Progenitor cell of endocrine pancreas (in vitro differentiated cells): ENCODE results near the gene WTIP. TPM values are rescaled to one million over a fixed set of nuclear protein-coding genes. Genes with fewer than 3 reads are reported as not detected.

Source experiments
- DNase-seq: peaks from one replicate; pipeline ENCODE4 v3.0.0; 2021; ENCODE audit warnings: low spot score; ENCODE audit not compliant: unreplicated experiment
- H3K27ac Mint-ChIP-seq: 2 replicates; pipeline ENCODE4 v1.8.0; 2021; ENCODE audit warnings: mild to moderate bottlenecking, moderate library complexity, mixed read lengths
- H3K27me3 Mint-ChIP-seq: 2 replicates; pipeline ENCODE4 v1.8.0; 2021; ENCODE audit warnings: mixed read lengths
- H3K36me3 Mint-ChIP-seq: 2 replicates; pipeline ENCODE4 v1.8.0; 2022; ENCODE audit warnings: mixed read lengths; ENCODE audit not compliant: insufficient read depth
- H3K4me1 Mint-ChIP-seq: 2 replicates; pipeline ENCODE4 v1.8.0; 2021; ENCODE audit warnings: low read depth, mixed read lengths
- H3K4me3 Mint-ChIP-seq: 2 replicates; pipeline ENCODE4 v1.8.0; 2021; ENCODE audit warnings: low read depth, mild to moderate bottlenecking, moderate library complexity, mixed read lengths
- H3K9me3 Mint-ChIP-seq: 2 replicates; pipeline ENCODE4 v1.8.0; 2021; ENCODE audit warnings: low read depth, mixed read lengths
- CTCF ChIP-seq: fragments of 200-600 bp; sonication (generic); IDR thresholded peaks from one replicate; pipeline ENCODE4 v1.5.0; 2021; ENCODE audit warnings: antibody characterized with exemption, mild to moderate bottlenecking; ENCODE audit not compliant: unreplicated experiment
- total RNA-seq: library from RNA; stranded (reverse); gene quantifications from 2 replicates; pipeline ENCODE4 v1.2.1, GENCODE V29; 2021

The WTIP gene
- total RNA-seq, 1 donor from 2014 or later = 24.4 TPM

DNA sequence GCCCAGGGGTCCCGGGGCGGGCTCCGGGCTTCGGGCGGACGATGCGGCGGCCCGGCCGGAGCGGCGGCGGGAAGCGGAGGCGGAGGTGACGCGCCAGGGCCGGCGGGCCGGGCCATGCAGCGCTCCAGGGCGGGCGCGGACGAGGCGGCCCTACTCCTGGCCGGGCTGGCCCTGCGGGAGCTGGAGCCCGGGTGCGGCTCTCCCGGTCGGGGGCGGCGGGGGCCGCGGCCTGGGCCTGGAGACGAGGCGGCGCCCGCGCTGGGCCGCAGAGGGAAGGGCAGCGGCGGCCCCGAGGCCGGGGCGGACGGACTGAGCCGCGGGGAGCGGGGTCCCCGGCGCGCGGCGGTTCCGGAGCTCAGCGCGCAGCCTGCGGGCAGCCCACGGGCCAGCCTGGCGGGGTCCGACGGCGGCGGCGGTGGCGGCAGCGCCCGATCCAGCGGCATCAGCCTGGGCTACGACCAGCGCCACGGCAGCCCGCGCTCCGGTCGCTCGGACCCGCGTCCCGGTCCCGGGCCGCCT lies 362 bp downstream of the WTIP start:
- H3K4me3 Mint-ChIP-seq = no peak overlapping the region
- no peak for TF ChIP-seq CTCF

DNA sequence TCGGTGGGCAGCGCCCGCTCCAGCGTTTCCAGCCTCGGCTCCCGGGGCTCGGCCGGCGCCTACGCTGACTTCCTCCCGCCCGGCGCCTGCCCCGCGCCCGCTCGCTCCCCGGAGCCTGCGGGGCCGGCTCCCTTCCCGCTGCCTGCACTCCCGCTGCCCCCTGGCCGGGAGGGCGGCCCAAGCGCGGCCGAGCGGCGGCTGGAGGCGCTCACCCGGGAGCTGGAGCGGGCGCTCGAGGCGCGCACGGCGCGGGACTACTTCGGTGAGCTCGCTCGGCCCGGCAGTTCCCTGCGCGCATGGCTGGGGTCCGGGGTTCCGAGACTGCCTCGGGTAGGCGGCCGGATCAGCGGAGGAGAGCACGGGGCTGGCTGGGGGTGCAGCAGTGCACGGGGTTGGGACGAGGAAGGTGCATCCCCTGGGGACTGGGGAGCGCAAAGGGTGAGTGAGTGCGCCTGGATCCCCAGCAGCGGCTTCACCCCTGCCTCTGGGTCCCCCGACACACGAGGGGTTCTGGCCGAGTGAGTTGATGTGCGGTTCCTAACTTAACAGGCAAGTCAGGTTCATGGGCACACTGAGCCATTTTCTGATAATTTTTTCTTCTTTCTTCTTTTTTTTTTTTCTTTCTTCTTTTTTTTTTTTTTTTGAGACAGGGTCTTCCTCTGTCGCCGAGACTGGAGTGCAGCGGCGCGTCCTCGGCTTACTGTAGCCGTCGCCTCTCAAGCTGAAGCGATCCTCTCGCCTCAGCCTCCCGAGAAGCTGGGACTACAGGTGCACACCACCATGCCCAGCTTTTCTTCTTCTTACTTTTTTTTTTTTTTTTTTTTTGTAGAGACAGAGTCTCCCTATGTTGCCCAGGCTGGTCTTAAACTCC lies 1.1 kb downstream of the WTIP start:
- peaks cover 5% of the 10 kb centered on the region for H3K27me3 Mint-ChIP-seq
- H3K36me3 Mint-ChIP-seq = peaks cover 5% of the 10 kb centered on the region
- peak; percentile 40 for DNase-seq
- no peaks in the 10 kb centered on the region for H3K9me3 Mint-ChIP-seq
- H3K4me3 Mint-ChIP-seq = peak overlapping the region; percentile 83
- peaks cover 14% of the 10 kb centered on the region for H3K4me1 Mint-ChIP-seq
- H3K27ac Mint-ChIP-seq = peak overlapping the region; percentile 91
- TF ChIP-seq CTCF = no peak

More for the DNA sequence above, 362 bp downstream of the WTIP start:
- Mint-ChIP-seq H3K4me1 (peaks cover 11% of the 10 kb centered on the region), H3K9me3 (no peaks in the 10 kb centered on the region), H3K36me3 (peaks cover 5% of the 10 kb centered on the region), H3K27me3 (peaks cover 5% of the 10 kb centered on the region), H3K27ac (no peak overlapping the region)
- DNase-seq = no peak

DNA sequence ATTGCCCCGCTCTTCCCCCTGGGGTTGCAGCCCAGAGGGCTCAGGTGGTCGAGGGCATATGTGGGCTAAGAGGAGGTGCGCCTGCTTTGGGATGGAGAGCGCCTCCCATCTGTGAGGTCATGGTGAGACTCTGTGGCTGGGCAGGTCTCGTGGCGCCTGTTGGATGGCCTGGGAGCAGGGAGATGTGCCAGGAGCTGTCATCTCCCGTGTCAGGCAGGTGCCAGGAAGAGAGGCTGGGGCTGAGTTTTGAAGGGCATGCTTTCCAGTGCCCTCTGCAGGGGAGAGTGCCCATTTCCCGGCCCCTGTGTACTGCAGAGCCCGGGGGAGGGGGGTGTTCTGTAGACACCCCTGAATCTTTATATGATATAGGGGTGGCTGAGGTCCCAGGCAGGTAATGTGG lies 2.8 kb downstream of the WTIP start:
- H3K4me3 Mint-ChIP-seq = peak overlapping the region; percentile 83
- DNase-seq = no peak
- H3K9me3 Mint-ChIP-seq = no peaks in the 10 kb centered on the region
- no peak overlapping the region for H3K27ac Mint-ChIP-seq
- peaks cover 5% of the 10 kb centered on the region for H3K36me3 Mint-ChIP-seq
- H3K4me1 Mint-ChIP-seq = peaks cover 14% of the 10 kb centered on the region
- no peak for TF ChIP-seq CTCF
- peaks cover 5% of the 10 kb centered on the region for H3K27me3 Mint-ChIP-seq

DNA sequence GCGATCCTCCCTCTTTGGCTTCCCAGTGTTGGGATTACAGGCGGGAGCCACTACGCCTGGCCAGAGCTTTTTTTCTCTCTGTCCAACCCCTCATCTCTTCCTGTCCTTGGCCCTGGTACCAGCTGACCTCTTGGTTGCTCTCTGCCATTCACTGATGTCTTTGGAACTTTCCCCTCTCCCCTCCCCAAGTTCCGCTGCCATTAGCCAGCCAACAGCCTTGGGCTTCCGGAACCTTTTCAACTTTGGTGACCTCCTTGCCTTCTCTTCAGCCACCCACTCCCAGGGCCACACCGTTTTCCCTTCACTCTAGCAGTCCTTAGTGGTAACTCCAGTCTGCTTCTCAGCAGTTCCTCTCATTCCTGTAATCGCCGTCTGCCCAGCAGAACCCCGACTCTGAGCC lies 4.3 kb downstream of the WTIP start:
- TF ChIP-seq CTCF = no peak
- Mint-ChIP-seq H3K36me3 (peaks cover 7% of the 10 kb centered on the region), H3K9me3 (no peaks in the 10 kb centered on the region), H3K4me3 (no peak overlapping the region), H3K27ac (no peak overlapping the region), H3K27me3 (peaks cover 3% of the 10 kb centered on the region), H3K4me1 (peaks cover 12% of the 10 kb centered on the region)
- DNase-seq = no peak

DNA sequence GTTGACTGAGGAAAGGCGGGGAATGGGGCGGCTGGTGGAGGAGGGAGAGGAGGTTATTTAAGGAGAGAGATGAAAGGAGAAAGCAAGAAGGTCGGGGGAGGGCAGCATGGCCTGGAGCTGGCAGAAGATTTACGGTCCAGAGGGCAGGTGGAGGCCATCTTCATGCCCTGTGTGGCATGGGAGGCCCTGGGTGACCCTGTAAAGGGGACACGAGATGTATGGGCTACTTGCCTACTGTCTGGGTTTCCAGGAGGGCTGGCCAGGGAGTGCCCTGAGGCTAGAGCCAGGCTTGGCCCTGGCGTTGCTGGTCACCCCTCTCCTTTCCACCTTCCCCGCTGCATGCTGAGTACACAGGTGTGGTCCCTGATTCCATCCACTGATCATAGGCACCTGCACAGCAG lies 6.1 kb downstream of the WTIP start:
- no peak overlapping the region for H3K27ac Mint-ChIP-seq
- peaks cover 12% of the 10 kb centered on the region for H3K4me1 Mint-ChIP-seq
- no peak for DNase-seq
- no peak overlapping the region for H3K4me3 Mint-ChIP-seq
- TF ChIP-seq CTCF = no peak
- no peaks in the 10 kb centered on the region for H3K9me3 Mint-ChIP-seq
- peaks cover 9% of the 10 kb centered on the region for H3K36me3 Mint-ChIP-seq
- H3K27me3 Mint-ChIP-seq = peaks cover 3% of the 10 kb centered on the region
